HUES64 (cell line): Measurements from ENCODE around the gene ASIC5.
"Not testable (repeated sequence)": the region's sequence is repeated elsewhere in the genome, so short reads cannot be mapped to it uniquely, and the experiment has no call there.

Source experiments
- H3K27ac ChIP-seq: 2 replicates; pipeline ENCODE4 v1.7.0; 2013; ENCODE audit warnings: low read depth, low read length, inconsistent platforms
- H3K27me3 ChIP-seq: 2 replicates; pipeline ENCODE4 v1.6.1; 2013; ENCODE audit warnings: mild to moderate bottlenecking, low read length; ENCODE audit not compliant: insufficient read depth
- H3K36me3 ChIP-seq: 2 replicates; pipeline ENCODE4 v1.6.1; 2013; ENCODE audit warnings: mild to moderate bottlenecking, low read length; ENCODE audit not compliant: insufficient read depth
- H3K4me1 ChIP-seq: 2 replicates; pipeline ENCODE4 v1.6.1; 2013; ENCODE audit warnings: mild to moderate bottlenecking, low read length, moderate library complexity; ENCODE audit not compliant: insufficient read depth
- H3K4me3 ChIP-seq: 2 replicates; pipeline ENCODE4 v1.5.1; 2013; ENCODE audit warnings: mild to moderate bottlenecking, low read length, moderate library complexity
- H3K9ac ChIP-seq: 2 replicates; pipeline ENCODE4 v1.6.1; 2013; ENCODE audit warnings: mild to moderate bottlenecking, low read depth, low read length
- H3K9me3 ChIP-seq: 2 replicates; pipeline ENCODE4 v1.6.1; 2013; ENCODE audit warnings: low read depth, low read length; ENCODE audit not compliant: insufficient read depth
- WGBS: fragments of 150-250, 120-280 bp; methylation state at CpG from one replicate; pipeline ENCODE4 v1.1.7; 2013; ENCODE audit warnings: missing lambda C conversion rate; 5-methylcytosine and 5-hydroxymethylcytosine counted together

ASIC5 gene

GRCh38 chr4:155900381-155900780 lies 34.3 kb upstream of the ASIC5 start:
- H3K27me3 ChIP-seq: no peaks in the 10 kb centered on the region
- peaks cover 3% of the 10 kb centered on the region; the same call in 1 of the 2 replicates for H3K9me3 ChIP-seq
- 72% methylated on average over 1 of the region's 1 CpG for WGBS
- H3K27ac ChIP-seq: no peak overlapping the region
- H3K36me3 ChIP-seq: no peaks in the 10 kb centered on the region
- H3K4me3 ChIP-seq: no peak overlapping the region
- H3K4me1 ChIP-seq: peaks cover 16% of the 10 kb centered on the region
- no peak overlapping the region for H3K9ac ChIP-seq

GRCh38 chr4:155899891-155900290 lies 33.8 kb upstream of the ASIC5 start:
- Histone ChIP-seq H3K4me3 (no peak overlapping the region), H3K36me3 (no peaks in the 10 kb centered on the region), H3K9me3 (peaks cover 3% of the 10 kb centered on the region; the same call in 1 of the 2 replicates), H3K27ac (no peak overlapping the region), H3K27me3 (no peaks in the 10 kb centered on the region), H3K4me1 (peaks cover 16% of the 10 kb centered on the region), H3K9ac (no peak overlapping the region)
- 71% methylated on average over 2 of the region's 3 CpGs for WGBS

GRCh38 chr4:155898371-155898770 lies 32.3 kb upstream of the ASIC5 start:
- H3K36me3 ChIP-seq, H3K9ac ChIP-seq, H3K9me3 ChIP-seq, H3K4me1 ChIP-seq, H3K27ac ChIP-seq, H3K27me3 ChIP-seq, H3K4me3 ChIP-seq: not testable (repeated sequence)
- WGBS: 100% methylated on average over 1 of the region's 2 CpGs

- 87% methylated on average over 3 of the region's 3 CpGs for WGBS
- Histone ChIP-seq H3K27me3 (no peaks in the 10 kb centered on the region), H3K9me3 (peaks cover 16% of the 10 kb centered on the region), H3K9ac (no peak overlapping the region), H3K4me3 (no peak overlapping the region), H3K36me3 (no peaks in the 10 kb centered on the region), H3K27ac (no peak overlapping the region), H3K4me1 (no peaks in the 10 kb centered on the region)
Observed at GRCh38 chr4:155891058-155891457, 25.0 kb upstream of the ASIC5 start.

GRCh38 chr4:155889946-155890345 lies 23.9 kb upstream of the ASIC5 start:
- no peak overlapping the region for H3K4me3 ChIP-seq
- no peak overlapping the region for H3K9ac ChIP-seq
- WGBS: 95% methylated on average over 2 of the region's 2 CpGs
- peaks cover 5% of the 10 kb centered on the region; the same call in 1 of the 2 replicates for H3K4me1 ChIP-seq
- peaks cover 16% of the 10 kb centered on the region for H3K9me3 ChIP-seq
- no peaks in the 10 kb centered on the region for H3K36me3 ChIP-seq
- H3K27ac ChIP-seq: no peak overlapping the region
- H3K27me3 ChIP-seq: no peaks in the 10 kb centered on the region

- no peak overlapping the region for H3K4me3 ChIP-seq
- peaks cover 16% of the 10 kb centered on the region for H3K9me3 ChIP-seq
- WGBS: 74% methylated on average over 5 of the region's 5 CpGs
- peaks cover 6% of the 10 kb centered on the region; the same call in 1 of the 2 replicates for H3K4me1 ChIP-seq
- H3K27ac ChIP-seq: no peak overlapping the region
- H3K27me3 ChIP-seq: no peaks in the 10 kb centered on the region
- no peak overlapping the region for H3K9ac ChIP-seq
- H3K36me3 ChIP-seq: no peaks in the 10 kb centered on the region
Observed at GRCh38 chr4:155889031-155889793, 23.1 kb upstream of the ASIC5 start.

- Histone ChIP-seq H3K9ac (no peak overlapping the region), H3K27me3 (no peaks in the 10 kb centered on the region), H3K36me3 (no peaks in the 10 kb centered on the region), H3K9me3 (peaks cover 16% of the 10 kb centered on the region), H3K4me1 (peaks cover 6% of the 10 kb centered on the region; the same call in 1 of the 2 replicates), H3K4me3 (no peak overlapping the region), H3K27ac (no peak overlapping the region)
- 71% methylated on average over 4 of the region's 6 CpGs for WGBS
Observed at GRCh38 chr4:155887847-155888570, 21.9 kb upstream of the ASIC5 start.

GRCh38 chr4:155887045-155887444 lies 21.0 kb upstream of the ASIC5 start:
- peaks cover 6% of the 10 kb centered on the region; the same call in 1 of the 2 replicates for H3K4me1 ChIP-seq
- peaks cover 16% of the 10 kb centered on the region for H3K9me3 ChIP-seq
- no peak overlapping the region for H3K9ac ChIP-seq
- no peaks in the 10 kb centered on the region for H3K27me3 ChIP-seq
- H3K36me3 ChIP-seq: no peaks in the 10 kb centered on the region
- no peak overlapping the region for H3K4me3 ChIP-seq
- H3K27ac ChIP-seq: no peak overlapping the region
- 100% methylated on average over 1 of the region's 1 CpG for WGBS

GRCh38 chr4:155885666-155886065 lies 19.6 kb upstream of the ASIC5 start:
- Histone ChIP-seq H3K4me1 (peaks cover 6% of the 10 kb centered on the region; the same call in 1 of the 2 replicates), H3K36me3 (no peaks in the 10 kb centered on the region), H3K4me3 (no peak overlapping the region), H3K9me3 (peaks cover 7% of the 10 kb centered on the region; the same call in 1 of the 2 replicates), H3K27ac (no peak overlapping the region), H3K9ac (no peak overlapping the region), H3K27me3 (no peaks in the 10 kb centered on the region)
- 72% methylated on average over 5 of the region's 6 CpGs for WGBS

- Histone ChIP-seq H3K27me3 (no peaks in the 10 kb centered on the region), H3K36me3 (no peaks in the 10 kb centered on the region), H3K4me1 (peaks cover 6% of the 10 kb centered on the region; the same call in 1 of the 2 replicates), H3K9me3 (0 out of 2 replicates have a peak, but pooled peaks cover 2% of the 10 kb centered on the region), H3K9ac (no peak overlapping the region), H3K4me3 (no peak overlapping the region), H3K27ac (no peak overlapping the region)
- 93% methylated on average over 3 of the region's 3 CpGs for WGBS
Observed at GRCh38 chr4:155883895-155884294, 17.8 kb upstream of the ASIC5 start.

GRCh38 chr4:155881555-155881954 lies 15.5 kb upstream of the ASIC5 start:
- H3K36me3 ChIP-seq: no peaks in the 10 kb centered on the region
- peaks cover 4% of the 10 kb centered on the region; the same call in 1 of the 2 replicates for H3K9me3 ChIP-seq
- H3K27ac ChIP-seq: no peak overlapping the region
- no peaks in the 10 kb centered on the region for H3K27me3 ChIP-seq
- H3K9ac ChIP-seq: no peak overlapping the region
- H3K4me3 ChIP-seq: no peak overlapping the region
- WGBS: 95% methylated on average over 1 of the region's 1 CpG
- H3K4me1 ChIP-seq: peaks cover 10% of the 10 kb centered on the region; the same call in 1 of the 2 replicates
